Endodermal cell (in vitro differentiated cells): Measurements from ENCODE around the gene RPS27A. TPM values are rescaled to one million over a fixed set of nuclear protein-coding genes. Genes with fewer than 3 reads are reported as not detected.
"Not testable (repeated sequence)": the region's sequence is repeated elsewhere in the genome, so short reads cannot be mapped to it uniquely, and the experiment has no call there.

Experiments used
- DNase-seq: peaks from one replicate; pipeline ENCODE4 v3.0.0-alpha.2; 2017
- H3K27ac ChIP-seq: 2 replicates; pipeline ENCODE4 v1.5.1; 2013; ENCODE audit warnings: mild to moderate bottlenecking, low read depth, low read length, moderate library complexity
- H3K27me3 ChIP-seq: 2 replicates; pipeline ENCODE4 v1.6.1; 2013; ENCODE audit warnings: mild to moderate bottlenecking, low read length, moderate library complexity; ENCODE audit not compliant: insufficient read depth, control insufficient read depth, poor library complexity, severe bottlenecking
- H3K36me3 ChIP-seq: 2 replicates; pipeline ENCODE4 v1.7.0; 2013; ENCODE audit warnings: mild to moderate bottlenecking, low read length, moderate library complexity; ENCODE audit not compliant: control insufficient read depth, insufficient read depth
- H3K4me1 ChIP-seq: one replicate; pipeline ENCODE4 v1.7.0; 2013; ENCODE audit warnings: low read length; ENCODE audit not compliant: control insufficient read depth, insufficient read depth
- H3K4me3 ChIP-seq: 2 replicates; pipeline ENCODE4 v1.5.1; 2013; ENCODE audit warnings: mild to moderate bottlenecking, low read length, moderate library complexity
- H3K9ac ChIP-seq: 2 replicates; pipeline ENCODE4 v1.6.1; 2013; ENCODE audit warnings: mild to moderate bottlenecking, low read length, moderate library complexity; ENCODE audit not compliant: poor library complexity, severe bottlenecking; ENCODE audit errors: extremely low read depth
- H3K9me3 ChIP-seq: 2 replicates; pipeline ENCODE4 v1.6.1; 2013; ENCODE audit warnings: mild to moderate bottlenecking, low read length, moderate library complexity; ENCODE audit not compliant: control insufficient read depth
- H3K27ac Mint-ChIP-seq: 2 replicates; pipeline ENCODE4 v1.8.0; 2020; ENCODE audit warnings: mixed read lengths
- H3K27me3 Mint-ChIP-seq: 2 replicates; pipeline ENCODE4 v1.8.0; 2021; ENCODE audit warnings: mild to moderate bottlenecking, mixed read lengths; ENCODE audit not compliant: insufficient read depth
- H3K36me3 Mint-ChIP-seq: 2 replicates; pipeline ENCODE4 v1.8.0; 2020; ENCODE audit warnings: low read depth, mixed read lengths
- H3K4me1 Mint-ChIP-seq: 2 replicates; pipeline ENCODE4 v1.8.0; 2020; ENCODE audit warnings: mixed read lengths
- H3K4me3 Mint-ChIP-seq: 2 replicates; pipeline ENCODE4 v1.8.0; 2020; ENCODE audit warnings: mild to moderate bottlenecking, moderate library complexity, mixed read lengths
- H3K9me3 Mint-ChIP-seq: 2 replicates; pipeline ENCODE4 v1.8.0; 2020; ENCODE audit warnings: mild to moderate bottlenecking, mixed read lengths
- WGBS, 2 experiments: methylation state at CpG; one replicate each; pipeline versions ENCODE4 v1.1.5 to v1.1.7; 2013; ENCODE audit warnings: missing lambda C conversion rate in 2 of 2, mixed read lengths in 1 of 2; ENCODE audit not compliant: insufficient coverage in 1 of 2, insufficient read length in 1 of 2; 5-methylcytosine and 5-hydroxymethylcytosine counted together
- total RNA-seq, 2 donors: library from RNA; stranded (reverse); fragmentation: NEBNext Ultra II Directional in 1 of 2; extraction: Animal tissue kit (Norgen Biotek cat#: 25700) in 1 of 2; gene quantifications; 2 replicates in 1 of 2; 3 replicates in 1 of 2; pipeline ENCODE4 v1.2.1, GENCODE V29; 2021
- TF ChIP-seq, protein P1 (sequence below): fragments of 200-600 bp; sonication (generic); conservative IDR thresholded peaks from 2 replicates; pipeline ENCODE4 v1.5.0; 2021; ENCODE audit warnings: antibody characterized with exemption, mild to moderate bottlenecking

Gene RPS27A
- total RNA-seq, 2 donors from 2014 or later, result 1,231 to 1,254 TPM

- peaks cover 14% of the 10 kb centered on the region for H3K36me3 Mint-ChIP-seq
- Histone ChIP-seq H3K9me3 (no peaks in the 10 kb centered on the region), H3K4me3 (peak within 1 kb of the TSS; percentile 94), H3K4me1 (no peaks in the 10 kb centered on the region), H3K27me3 (no peaks in the 10 kb centered on the region), H3K9ac (peak within 1 kb of the TSS; percentile 83), H3K36me3 (peaks cover 13% of the 10 kb centered on the region), H3K27ac (peak within 1 kb of the TSS; percentile 12)
- H3K4me3 Mint-ChIP-seq, result peak within 1 kb of the TSS; percentile 93
- H3K9me3 Mint-ChIP-seq, result peaks cover 1% of the 10 kb centered on the region
- peaks cover 1% of the 10 kb centered on the region for H3K4me1 Mint-ChIP-seq
- no peaks in the 10 kb centered on the region for H3K27me3 Mint-ChIP-seq
- TF ChIP-seq, protein P1, sequence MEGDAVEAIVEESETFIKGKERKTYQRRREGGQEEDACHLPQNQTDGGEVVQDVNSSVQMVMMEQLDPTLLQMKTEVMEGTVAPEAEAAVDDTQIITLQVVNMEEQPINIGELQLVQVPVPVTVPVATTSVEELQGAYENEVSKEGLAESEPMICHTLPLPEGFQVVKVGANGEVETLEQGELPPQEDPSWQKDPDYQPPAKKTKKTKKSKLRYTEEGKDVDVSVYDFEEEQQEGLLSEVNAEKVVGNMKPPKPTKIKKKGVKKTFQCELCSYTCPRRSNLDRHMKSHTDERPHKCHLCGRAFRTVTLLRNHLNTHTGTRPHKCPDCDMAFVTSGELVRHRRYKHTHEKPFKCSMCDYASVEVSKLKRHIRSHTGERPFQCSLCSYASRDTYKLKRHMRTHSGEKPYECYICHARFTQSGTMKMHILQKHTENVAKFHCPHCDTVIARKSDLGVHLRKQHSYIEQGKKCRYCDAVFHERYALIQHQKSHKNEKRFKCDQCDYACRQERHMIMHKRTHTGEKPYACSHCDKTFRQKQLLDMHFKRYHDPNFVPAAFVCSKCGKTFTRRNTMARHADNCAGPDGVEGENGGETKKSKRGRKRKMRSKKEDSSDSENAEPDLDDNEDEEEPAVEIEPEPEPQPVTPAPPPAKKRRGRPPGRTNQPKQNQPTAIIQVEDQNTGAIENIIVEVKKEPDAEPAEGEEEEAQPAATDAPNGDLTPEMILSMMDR, result no peak
- H3K27ac Mint-ChIP-seq, result peak within 1 kb of the TSS; percentile 96
- WGBS, 2 experiments, result 0% methylated on average over 12 to 42 of the region's 43 CpGs
- peak; percentile 98 for DNase-seq
Measured at GRCh38 chr2:55268907-55269644, 36.6 kb downstream of the RPS27A start, which contains the start of gene MTIF2. TSS of gene MTIF2 (minus strand) at chr2:55269231. CDS start at chr2:55263858, 5,373 bp downstream.

DNA sequence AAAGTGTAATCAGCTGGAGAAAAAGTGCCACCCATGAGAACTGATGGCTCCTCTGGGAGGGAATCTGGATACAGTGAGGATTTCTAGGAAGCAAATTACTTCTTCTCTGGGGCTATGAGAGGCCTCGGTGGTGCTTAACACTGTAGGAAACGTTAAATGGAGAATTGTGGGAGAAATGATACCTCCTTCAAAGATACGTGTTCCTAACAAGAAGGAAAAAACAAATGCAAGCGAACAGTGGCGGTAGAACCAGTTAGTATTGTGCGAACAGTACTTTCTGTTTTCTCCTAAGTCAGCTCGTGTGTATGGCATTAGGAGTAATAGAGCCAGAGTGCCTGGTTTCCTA is 37.1 kb downstream of the RPS27A start:
- H3K4me3 Mint-ChIP-seq, result peak overlapping the region; percentile 93
- H3K27ac ChIP-seq, result no peak overlapping the region
- H3K9ac ChIP-seq, result peak overlapping the region; percentile 83
- H3K36me3 ChIP-seq, result peaks cover 7% of the 10 kb centered on the region
- peaks cover 1% of the 10 kb centered on the region for H3K9me3 Mint-ChIP-seq
- H3K27me3 ChIP-seq, result no peaks in the 10 kb centered on the region
- no peaks in the 10 kb centered on the region for H3K4me1 ChIP-seq
- H3K4me1 Mint-ChIP-seq, result peaks cover 1% of the 10 kb centered on the region
- WGBS, 2 experiments, result 80% methylated on average over 6 to 7 of the region's 7 CpGs
- no peaks in the 10 kb centered on the region for H3K9me3 ChIP-seq
- TF ChIP-seq, protein P1, result no peak
- H3K4me3 ChIP-seq, result peak overlapping the region; percentile 94
- no peaks in the 10 kb centered on the region for H3K27me3 Mint-ChIP-seq
- no peak for DNase-seq
- peaks cover 9% of the 10 kb centered on the region for H3K36me3 Mint-ChIP-seq
- H3K27ac Mint-ChIP-seq, result peak overlapping the region; percentile 96

- 96 to 100% methylated on average over 1 of the region's 2 CpGs for WGBS, 2 experiments
- not testable (repeated sequence) for H3K36me3 ChIP-seq, H3K27me3 Mint-ChIP-seq, H3K27me3 ChIP-seq, H3K36me3 Mint-ChIP-seq, H3K4me1 Mint-ChIP-seq, H3K9me3 ChIP-seq, H3K4me3 ChIP-seq, H3K9me3 Mint-ChIP-seq, H3K4me3 Mint-ChIP-seq, H3K27ac Mint-ChIP-seq, H3K4me1 ChIP-seq, DNase-seq, H3K27ac ChIP-seq, H3K9ac ChIP-seq
Measured at GRCh38 chr2:55274346-55274745, 41.9 kb downstream of the RPS27A start.
